Mesenchymal stem cell (in vitro differentiated cells and primary cell): ENCODE results near the gene CHCHD5.

ENCODE experiments used
- DNase-seq: peaks from one replicate; pipeline ENCODE4 v3.0.0-alpha.2; 2013
- H2AFZ ChIP-seq: one replicate; pipeline ENCODE4 v1.6.1; 2013; ENCODE audit warnings: low read depth, mild to moderate bottlenecking, control low read depth, inconsistent platforms, low read length, moderate library complexity
- H2AK5ac ChIP-seq: 2 replicates; pipeline ENCODE4 v1.6.1; 2013; ENCODE audit warnings: low read length, moderate library complexity, mild to moderate bottlenecking, inconsistent platforms; ENCODE audit not compliant: severe bottlenecking
- H2BK120ac ChIP-seq: one replicate; pipeline ENCODE4 v1.6.1; 2013; ENCODE audit warnings: low read depth, mild to moderate bottlenecking, inconsistent platforms, low read length, moderate library complexity
- H2BK12ac ChIP-seq, 2 experiments: one replicate each; pipeline ENCODE4 v1.6.1; 2013; ENCODE audit warnings: inconsistent platforms in 2 of 2, low read length in 2 of 2, mild to moderate bottlenecking in 2 of 2, moderate library complexity in 2 of 2, control low read depth in 1 of 2
- H2BK15ac ChIP-seq: one replicate; pipeline ENCODE4 v1.6.1; 2013; ENCODE audit warnings: mild to moderate bottlenecking, low read depth, inconsistent platforms; ENCODE audit not compliant: poor library complexity, severe bottlenecking
- H2BK5ac ChIP-seq: 2 replicates; pipeline ENCODE4 v1.6.1; 2013; ENCODE audit warnings: low read depth, mild to moderate bottlenecking, low read length, control low read depth, inconsistent platforms; ENCODE audit not compliant: poor library complexity, severe bottlenecking
- H3K14ac ChIP-seq, 2 experiments: one replicate each; pipeline ENCODE4 v1.6.1; 2013; ENCODE audit warnings: inconsistent platforms in 2 of 2, low read length in 2 of 2, control low read depth in 1 of 2, mild to moderate bottlenecking in 1 of 2, moderate library complexity in 1 of 2
- H3K18ac ChIP-seq, 2 experiments: one replicate each; pipeline ENCODE4 v1.6.1; 2013; ENCODE audit warnings: inconsistent platforms in 2 of 2, low read length in 2 of 2, control low read depth in 1 of 2, low read depth in 1 of 2, mild to moderate bottlenecking in 1 of 2
- H3K23ac ChIP-seq, 2 experiments: one replicate each; pipeline ENCODE4 v1.6.1; 2013; ENCODE audit warnings: inconsistent platforms in 2 of 2, low read length in 2 of 2, mild to moderate bottlenecking in 2 of 2, moderate library complexity in 2 of 2, control low read depth in 1 of 2
- H3K27ac ChIP-seq: 2 replicates; pipeline ENCODE4 v1.5.1; 2013; ENCODE audit warnings: mild to moderate bottlenecking, moderate library complexity, low read length, control low read depth, inconsistent platforms; ENCODE audit not compliant: poor library complexity, severe bottlenecking
- H3K27me3 ChIP-seq, 2 experiments: 2 replicates each; pipeline versions ENCODE4 v1.6.1 to v1.7.0; 2013; ENCODE audit warnings: low read length in 2 of 2, mild to moderate bottlenecking in 2 of 2, moderate library complexity in 2 of 2, control low read depth in 1 of 2, inconsistent platforms in 1 of 2; ENCODE audit not compliant: control insufficient read depth in 1 of 2, insufficient read depth in 1 of 2
- H3K36me3 ChIP-seq, 2 experiments: 2 replicates each; pipeline versions ENCODE4 v1.6.1 to v1.7.0; 2013; ENCODE audit warnings: low read length in 2 of 2, control low read depth in 1 of 2, inconsistent platforms in 1 of 2, low read depth in 1 of 2, mild to moderate bottlenecking in 1 of 2; ENCODE audit not compliant: insufficient read depth in 2 of 2, control insufficient read depth in 1 of 2
- H3K4ac ChIP-seq, 2 experiments: one replicate each; pipeline ENCODE4 v1.6.1; 2013; ENCODE audit warnings: inconsistent platforms in 2 of 2, low read length in 2 of 2, mild to moderate bottlenecking in 2 of 2, moderate library complexity in 2 of 2, control low read depth in 1 of 2, low read depth in 1 of 2
- H3K4me1 ChIP-seq: 2 replicates; pipeline ENCODE4 v1.6.1; 2013; ENCODE audit warnings: low read depth, low read length, control low read depth; ENCODE audit not compliant: control insufficient read depth, insufficient read depth
- H3K4me2 ChIP-seq: 2 replicates; pipeline ENCODE4 v1.6.1; 2013; ENCODE audit warnings: low read length, mild to moderate bottlenecking, inconsistent platforms; ENCODE audit not compliant: poor library complexity, severe bottlenecking
- H3K4me3 ChIP-seq, 2 experiments: 2 replicates each; pipeline versions ENCODE4 v1.5.1 to v1.7.0; 2013; ENCODE audit warnings: low read length in 2 of 2, mild to moderate bottlenecking in 2 of 2, control low read depth in 1 of 2, low read depth in 1 of 2; ENCODE audit not compliant: insufficient read depth in 1 of 2
- H3K79me1 ChIP-seq: replicated peaks from 2 replicates; pipeline ENCODE4 v1.6.1; 2013; ENCODE audit warnings: mild to moderate bottlenecking, control low read depth, low read length, inconsistent platforms; ENCODE audit not compliant: poor library complexity, severe bottlenecking
- H3K9ac ChIP-seq: 2 replicates; pipeline ENCODE4 v1.7.0; 2013; ENCODE audit warnings: mild to moderate bottlenecking, low read length, moderate library complexity
- H3K9me3 ChIP-seq: 2 replicates; pipeline ENCODE4 v1.7.0; 2013; ENCODE audit warnings: mild to moderate bottlenecking, low read length; ENCODE audit not compliant: control insufficient read depth
- H4K8ac ChIP-seq: one replicate; pipeline ENCODE4 v1.6.1; 2013; ENCODE audit warnings: inconsistent platforms, mild to moderate bottlenecking, low read length, moderate library complexity
- H4K91ac ChIP-seq: one replicate; pipeline ENCODE4 v1.6.1; 2013; ENCODE audit warnings: mild to moderate bottlenecking, low read length, inconsistent platforms
- WGBS: methylation state at CpG from one replicate; pipeline ENCODE4 v1.1.7; 2013; ENCODE audit warnings: mixed read lengths; 5-methylcytosine and 5-hydroxymethylcytosine counted together

The CHCHD5 gene

GRCh38 chr2:112602917-112603316, 18.5 kb downstream of the CHCHD5 start:
- Histone ChIP-seq H3K4me3 (no peak overlapping the region), H2AK5ac (no peak overlapping the region), H3K14ac (no peak overlapping the region), H2BK120ac (no peak overlapping the region), H3K9me3 (no peaks in the 10 kb centered on the region), H4K91ac (no peak overlapping the region), H2BK5ac (no peak overlapping the region), H3K36me3 (no peaks in the 10 kb centered on the region), H3K9ac (no peak overlapping the region), H2AFZ (no peak overlapping the region), H3K23ac (no peak overlapping the region), H3K18ac (no peak overlapping the region), H3K27me3 (no peaks in the 10 kb centered on the region), H3K4me2 (no peak overlapping the region), H3K79me1 (no peaks in the 10 kb centered on the region), H3K4ac (no peak overlapping the region), H2BK15ac (no peak overlapping the region), H3K27ac (no peak overlapping the region), H3K4me1 (no peaks in the 10 kb centered on the region), H4K8ac (no peak overlapping the region), H2BK12ac (no peak overlapping the region)
- DNase-seq: no peak
- WGBS: 100% methylated on average over 3 of the region's 3 CpGs

- Histone ChIP-seq H3K4me2 (no peak overlapping the region), H2AK5ac (no peak overlapping the region), H4K91ac (no peak overlapping the region), H3K4me1 (no peaks in the 10 kb centered on the region), H3K79me1 (no peaks in the 10 kb centered on the region), H3K23ac (no peak overlapping the region), H2BK15ac (no peak overlapping the region), H3K36me3 (no peaks in the 10 kb centered on the region), H3K9ac (no peak overlapping the region), H4K8ac (no peak overlapping the region), H3K27ac (no peak overlapping the region), H2AFZ (no peak overlapping the region), H3K4ac (no peak overlapping the region), H3K4me3 (no peak overlapping the region), H3K9me3 (no peaks in the 10 kb centered on the region), H3K18ac (peak overlapping the region in 1 of 2 experiments; percentile 21), H3K14ac (no peak overlapping the region), H2BK120ac (no peak overlapping the region), H2BK12ac (peak overlapping the region in 1 of 2 experiments; percentile 18), H2BK5ac (no peak overlapping the region), H3K27me3 (no peaks in the 10 kb centered on the region)
- 88% methylated on average over 2 of the region's 2 CpGs for WGBS
- DNase-seq: no peak
Measured at GRCh38 chr2:112603731-112604130, 19.3 kb downstream of the CHCHD5 start.

GRCh38 chr2:112604952-112605351, 20.5 kb downstream of the CHCHD5 start:
- H3K4me2 ChIP-seq: no peak overlapping the region

GRCh38 chr2:112605926-112606325, 21.5 kb downstream of the CHCHD5 start:
- Histone ChIP-seq H2AFZ (no peak overlapping the region), H3K18ac (no peak overlapping the region), H2BK120ac (no peak overlapping the region)

More at GRCh38 chr2:112604952-112605351, 20.5 kb downstream of the CHCHD5 start:
- Histone ChIP-seq H3K27ac (no peak overlapping the region), H2AFZ (no peak overlapping the region), H2AK5ac (no peak overlapping the region), H2BK120ac (no peak overlapping the region), H3K9ac (no peak overlapping the region), H3K36me3 (no peaks in the 10 kb centered on the region), H4K8ac (no peak overlapping the region), H3K4me3 (no peak overlapping the region), H3K9me3 (no peaks in the 10 kb centered on the region), H3K18ac (no peak overlapping the region), H2BK5ac (no peak overlapping the region), H3K27me3 (no peaks in the 10 kb centered on the region), H2BK12ac (no peak overlapping the region), H2BK15ac (no peak overlapping the region), H3K14ac (no peak overlapping the region), H3K23ac (no peak overlapping the region), H4K91ac (no peak overlapping the region), H3K4ac (no peak overlapping the region), H3K4me1 (no peaks in the 10 kb centered on the region), H3K79me1 (no peaks in the 10 kb centered on the region)
- no peak for DNase-seq
- WGBS: 89% methylated on average over 3 of the region's 4 CpGs

More at GRCh38 chr2:112605926-112606325, 21.5 kb downstream of the CHCHD5 start:
- no peaks in the 10 kb centered on the region for H3K9me3 ChIP-seq
- H4K8ac ChIP-seq: no peak overlapping the region
- H3K23ac ChIP-seq: no peak overlapping the region
- WGBS: 81% methylated on average over 5 of the region's 5 CpGs
- H3K9ac ChIP-seq: no peak overlapping the region
- H3K27me3 ChIP-seq: no peaks in the 10 kb centered on the region
- H3K36me3 ChIP-seq: no peaks in the 10 kb centered on the region
- no peak overlapping the region for H3K14ac ChIP-seq
- H3K4me2 ChIP-seq: no peak overlapping the region
- H2BK12ac ChIP-seq: no peak overlapping the region
- no peak overlapping the region for H2BK15ac ChIP-seq
- H3K4me1 ChIP-seq: no peaks in the 10 kb centered on the region
- no peak overlapping the region for H3K27ac ChIP-seq
- no peak overlapping the region for H3K4ac ChIP-seq
- no peak overlapping the region for H3K4me3 ChIP-seq
- no peaks in the 10 kb centered on the region for H3K79me1 ChIP-seq
- no peak overlapping the region for H2BK5ac ChIP-seq
- H2AK5ac ChIP-seq: no peak overlapping the region
- no peak overlapping the region for H4K91ac ChIP-seq
- DNase-seq: no peak
